Epithelial cell of prostate (primary cell): ENCODE results near the gene PSORS1C1.

Experiments used
- DNase-seq: peaks from one replicate; pipeline ENCODE4 v3.0.0-alpha.2; 2011; ENCODE audit warnings: low read depth, low spot score
- H3K27ac ChIP-seq: fragments of 450-650 bp; 2 replicates; pipeline ENCODE4 v1.5.1; 2017; ENCODE audit warnings: mild to moderate bottlenecking

PSORS1C1 gene

GRCh38 chr6:31094389-31094881 is 20.2 kb upstream of the PSORS1C1 start:
- peak overlapping the region; percentile 26 for H3K27ac ChIP-seq
- no peak for DNase-seq

DNA sequence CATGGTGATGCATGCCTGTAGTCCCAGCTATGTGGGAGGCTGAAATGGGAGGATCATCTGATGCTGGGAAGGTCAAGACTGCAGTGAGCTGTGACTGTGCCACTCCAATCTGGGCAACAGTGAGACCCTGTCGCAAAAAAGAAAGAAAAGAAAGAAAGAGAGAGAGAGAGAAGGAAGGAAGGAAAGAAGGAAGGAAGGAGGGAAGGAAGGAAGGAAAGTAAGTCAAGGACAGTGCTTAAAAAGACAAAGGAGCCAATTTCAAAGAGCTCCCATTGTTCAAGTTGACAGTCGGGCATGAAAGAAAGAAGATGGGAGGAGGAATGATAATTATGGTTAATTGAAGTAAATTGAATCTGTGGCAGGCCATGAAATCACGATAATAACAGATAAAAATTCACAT is 18.4 kb upstream of the PSORS1C1 start:
- no peak for DNase-seq
- no peak overlapping the region for H3K27ac ChIP-seq

GRCh38 chr6:31096656-31097055 is 17.9 kb upstream of the PSORS1C1 start:
- no peak overlapping the region for H3K27ac ChIP-seq
- DNase-seq = no peak

GRCh38 chr6:31098449-31098938 is 16.1 kb upstream of the PSORS1C1 start:
- H3K27ac ChIP-seq = no peak overlapping the region
- no peak for DNase-seq

DNA sequence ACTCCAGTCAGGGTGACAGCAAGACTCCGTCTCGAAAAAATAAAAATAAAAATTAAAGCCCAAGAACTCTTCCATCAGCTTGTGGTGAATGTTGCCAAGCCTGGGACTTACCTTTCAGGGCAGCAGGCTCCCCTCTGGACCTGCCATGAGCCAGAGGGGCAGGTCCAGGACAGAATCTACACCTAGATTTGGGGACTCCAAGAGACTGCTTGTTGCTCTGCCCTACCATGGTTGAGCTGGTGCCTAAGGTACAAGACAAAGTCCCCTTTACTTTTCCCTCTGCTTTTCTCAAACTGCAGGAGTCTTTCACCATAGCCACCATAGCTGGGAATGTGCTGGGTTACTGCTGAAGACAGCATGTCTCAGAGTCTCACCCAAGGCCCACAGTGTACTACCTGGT is 11.5 kb upstream of the PSORS1C1 start:
- DNase-seq = no peak
- no peak overlapping the region for H3K27ac ChIP-seq

DNA sequence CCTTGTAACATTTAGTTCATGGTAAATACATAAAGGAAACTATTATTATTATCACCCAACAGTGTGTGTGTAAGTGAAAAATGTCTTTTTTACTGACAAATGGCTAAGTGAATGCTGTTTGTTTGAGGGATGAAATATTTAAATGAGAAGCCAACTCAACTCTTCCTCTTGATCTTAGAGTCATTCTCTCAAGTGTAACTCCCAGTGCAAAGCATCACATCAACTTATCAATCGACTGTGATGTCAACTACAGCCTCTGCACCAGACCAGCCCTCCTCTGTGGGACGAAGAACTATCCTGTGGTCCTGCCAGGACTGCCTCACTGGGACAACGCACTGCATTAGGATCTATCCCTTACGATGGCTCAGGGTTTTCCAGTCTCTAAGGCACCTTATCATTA is 7.5 kb upstream of the PSORS1C1 start:
- no peak overlapping the region for H3K27ac ChIP-seq
- no peak for DNase-seq

GRCh38 chr6:31110825-31111582 is 3.6 kb upstream of the PSORS1C1 start:
- DNase-seq = no peak
- no peak overlapping the region for H3K27ac ChIP-seq

GRCh38 chr6:31111712-31112111 is 2.9 kb upstream of the PSORS1C1 start:
- H3K27ac ChIP-seq = no peak overlapping the region
- no peak for DNase-seq

DNA sequence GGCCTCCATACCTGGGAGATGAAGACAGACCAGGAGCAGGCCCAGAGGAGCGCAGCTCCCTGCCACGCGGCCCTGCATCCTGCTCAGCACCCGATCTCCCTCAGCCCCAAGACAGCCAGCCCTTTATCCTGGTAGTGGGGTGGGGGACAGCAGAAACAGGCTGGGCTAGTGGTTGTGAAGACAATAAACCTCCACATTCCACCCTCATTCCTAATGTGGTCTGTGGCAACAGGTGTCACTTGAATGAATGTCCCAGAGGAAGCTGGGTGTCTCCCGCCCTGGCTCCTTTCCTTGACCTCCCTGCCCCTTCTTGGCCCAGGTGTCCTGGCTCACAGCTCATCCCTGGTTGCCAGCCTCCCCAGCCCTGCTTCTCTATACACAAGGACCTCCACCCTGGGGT is 2.1 kb upstream of the PSORS1C1 start, which contains the start of gene C6orf15:
C6orf15 (minus strand) TSS at position 98 of the 400 bp plus-strand sequence; CDS start at position 78, 20 bp downstream.
- no peak within 1 kb of the TSS for H3K27ac ChIP-seq
- no peak for DNase-seq

- no peak for DNase-seq
- H3K27ac ChIP-seq = peak overlapping the region; percentile 89
Observed at GRCh38 chr6:31113861-31114540, 599 bp upstream of the PSORS1C1 start.

GRCh38 chr6:31114970-31115849 is 610 bp downstream of the PSORS1C1 start:
- H3K27ac ChIP-seq = peak overlapping the region; percentile 89

GRCh38 chr6:31115941-31116560 is 1.5 kb downstream of the PSORS1C1 start:
- peak overlapping the region; percentile 89 for H3K27ac ChIP-seq
- DNase-seq = no peak

More at GRCh38 chr6:31114970-31115849, 610 bp downstream of the PSORS1C1 start:
- DNase-seq = peak; percentile 40

- no peak overlapping the region for H3K27ac ChIP-seq
- DNase-seq = no peak
Observed at GRCh38 chr6:31116661-31117385, 2.2 kb downstream of the PSORS1C1 start.

GRCh38 chr6:31118178-31118577 is 3.6 kb downstream of the PSORS1C1 start:
- no peak overlapping the region for H3K27ac ChIP-seq
- no peak for DNase-seq

DNA sequence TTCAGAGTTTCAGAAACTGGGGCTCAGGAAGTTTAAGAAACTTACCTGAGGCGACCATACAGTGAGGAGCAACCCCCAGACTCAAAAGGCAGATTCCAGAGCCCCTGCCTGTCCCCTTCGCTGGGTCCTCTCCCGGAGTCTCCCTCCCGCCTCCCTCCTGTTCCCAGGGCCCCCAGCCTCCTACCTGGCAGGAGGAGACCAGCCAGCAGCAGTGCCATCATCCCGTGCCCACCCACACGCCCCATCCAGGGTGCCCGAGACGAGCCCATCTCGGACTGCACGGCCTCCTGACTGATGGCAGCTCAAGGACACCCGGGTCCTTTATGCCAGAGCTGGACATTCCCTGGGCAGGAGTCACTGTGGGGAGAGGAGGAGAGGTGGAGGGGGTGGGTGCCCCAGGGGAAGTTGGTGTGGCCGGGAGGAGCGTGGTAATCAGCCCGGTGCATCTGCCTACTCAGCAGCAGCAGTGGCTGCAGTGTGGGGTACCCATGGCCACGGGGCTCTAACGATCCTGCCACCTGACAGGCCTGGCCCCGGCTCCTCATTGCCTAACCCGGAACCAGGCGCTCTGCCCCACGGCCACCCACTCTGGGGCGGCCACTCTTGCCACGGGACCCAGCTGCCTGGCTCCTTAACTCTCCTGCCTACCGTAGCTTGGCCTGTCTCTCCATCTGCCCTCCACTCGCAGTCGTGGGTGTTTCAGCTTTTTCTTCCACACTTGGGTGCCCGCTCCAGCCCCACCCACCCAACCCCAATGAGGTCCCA is 5.7 kb downstream of the PSORS1C1 start, which contains the start of gene CDSN:
CDSN (minus strand) TSS at position 296 of the 765 bp plus-strand sequence; CDS start at position 269, 27 bp downstream.
- no peak for DNase-seq
- no peak within 1 kb of the TSS for H3K27ac ChIP-seq

- DNase-seq = no peak
- H3K27ac ChIP-seq = no peak overlapping the region
Observed at GRCh38 chr6:31121131-31121790, 6.7 kb downstream of the PSORS1C1 start.

DNA sequence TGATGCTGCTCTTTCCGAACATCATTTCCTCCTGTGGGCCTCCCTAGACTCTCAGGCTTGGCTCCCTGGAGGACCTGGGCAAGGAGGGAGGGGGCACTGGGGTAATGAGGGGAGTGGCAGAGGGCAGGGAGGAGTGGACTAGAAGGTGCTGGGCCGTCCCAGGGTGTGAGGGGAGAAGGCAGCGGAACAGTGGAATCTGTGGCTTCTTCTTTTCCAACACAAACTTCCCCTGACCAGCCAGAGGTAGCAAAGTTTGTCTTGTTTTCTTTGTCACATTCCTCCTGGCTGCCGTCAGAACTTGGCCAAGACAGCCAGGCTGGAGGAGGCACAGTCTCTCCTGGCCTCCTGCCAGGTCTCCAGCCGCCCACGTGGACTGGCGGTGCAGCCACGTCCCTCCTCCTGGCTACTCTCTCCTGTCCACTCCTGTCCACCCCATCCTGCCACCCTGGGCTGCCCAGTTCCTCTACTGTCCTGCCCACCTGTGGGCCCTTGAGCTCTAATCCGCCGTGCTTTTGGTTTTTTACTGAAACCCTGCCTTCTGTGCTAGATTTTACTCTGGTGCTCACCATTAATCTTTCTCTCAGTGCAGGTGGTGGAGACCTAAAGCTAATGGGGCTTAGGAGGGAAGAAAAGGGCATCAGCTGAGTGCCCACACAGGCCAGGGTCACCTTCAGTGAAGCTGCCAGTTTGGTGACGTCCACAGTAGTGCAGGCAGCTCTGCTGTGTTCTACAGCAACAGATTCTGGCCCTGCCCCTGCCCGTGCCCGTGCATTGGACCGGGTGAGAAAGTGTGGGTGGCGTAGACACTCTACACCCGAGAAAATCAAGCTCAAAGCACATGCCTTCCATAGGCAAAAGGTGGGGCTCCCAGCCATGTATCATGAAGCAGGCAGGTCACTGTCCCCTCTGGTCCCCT is 8.4 kb downstream of the PSORS1C1 start:
- DNase-seq = peak; percentile 29
- peak overlapping the region; percentile 49 for H3K27ac ChIP-seq
